ENCODE measurements around the gene AP3M1.

The AP3M1 gene

DNA sequence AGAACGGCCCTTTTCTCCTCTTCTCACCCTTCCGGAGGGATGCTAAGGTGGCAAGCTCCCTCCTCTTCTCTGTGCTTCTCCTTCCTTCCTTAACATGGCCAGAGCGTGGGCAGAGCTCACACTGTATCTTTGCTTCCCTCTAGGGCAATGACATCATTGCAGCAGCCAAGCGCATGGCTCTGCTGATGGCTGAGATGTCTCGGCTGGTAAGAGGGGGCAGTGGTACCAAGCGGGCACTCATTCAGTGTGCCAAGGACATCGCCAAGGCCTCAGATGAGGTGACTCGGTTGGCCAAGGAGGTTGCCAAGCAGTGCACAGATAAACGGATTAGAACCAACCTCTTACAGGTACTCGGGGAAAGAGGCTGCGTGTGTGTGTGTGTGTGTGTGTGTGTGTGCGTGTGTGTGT is 36.6 kb downstream of the AP3M1 start:
- peak; percentile 5; the same call in 2 of the 3 replicates for ATAC-seq
- TF ChIP-seq, protein P1, sequence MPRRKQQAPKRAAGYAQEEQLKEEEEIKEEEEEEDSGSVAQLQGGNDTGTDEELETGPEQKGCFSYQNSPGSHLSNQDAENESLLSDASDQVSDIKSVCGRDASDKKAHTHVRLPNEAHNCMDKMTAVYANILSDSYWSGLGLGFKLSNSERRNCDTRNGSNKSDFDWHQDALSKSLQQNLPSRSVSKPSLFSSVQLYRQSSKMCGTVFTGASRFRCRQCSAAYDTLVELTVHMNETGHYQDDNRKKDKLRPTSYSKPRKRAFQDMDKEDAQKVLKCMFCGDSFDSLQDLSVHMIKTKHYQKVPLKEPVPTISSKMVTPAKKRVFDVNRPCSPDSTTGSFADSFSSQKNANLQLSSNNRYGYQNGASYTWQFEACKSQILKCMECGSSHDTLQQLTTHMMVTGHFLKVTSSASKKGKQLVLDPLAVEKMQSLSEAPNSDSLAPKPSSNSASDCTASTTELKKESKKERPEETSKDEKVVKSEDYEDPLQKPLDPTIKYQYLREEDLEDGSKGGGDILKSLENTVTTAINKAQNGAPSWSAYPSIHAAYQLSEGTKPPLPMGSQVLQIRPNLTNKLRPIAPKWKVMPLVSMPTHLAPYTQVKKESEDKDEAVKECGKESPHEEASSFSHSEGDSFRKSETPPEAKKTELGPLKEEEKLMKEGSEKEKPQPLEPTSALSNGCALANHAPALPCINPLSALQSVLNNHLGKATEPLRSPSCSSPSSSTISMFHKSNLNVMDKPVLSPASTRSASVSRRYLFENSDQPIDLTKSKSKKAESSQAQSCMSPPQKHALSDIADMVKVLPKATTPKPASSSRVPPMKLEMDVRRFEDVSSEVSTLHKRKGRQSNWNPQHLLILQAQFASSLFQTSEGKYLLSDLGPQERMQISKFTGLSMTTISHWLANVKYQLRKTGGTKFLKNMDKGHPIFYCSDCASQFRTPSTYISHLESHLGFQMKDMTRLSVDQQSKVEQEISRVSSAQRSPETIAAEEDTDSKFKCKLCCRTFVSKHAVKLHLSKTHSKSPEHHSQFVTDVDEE (CRISPR knock-in tag; IDR thresholded peaks at IDR 0.05), result peak; percentile 54; the same call in 1 of the 2 replicates
- TF ChIP-seq, protein P2, sequence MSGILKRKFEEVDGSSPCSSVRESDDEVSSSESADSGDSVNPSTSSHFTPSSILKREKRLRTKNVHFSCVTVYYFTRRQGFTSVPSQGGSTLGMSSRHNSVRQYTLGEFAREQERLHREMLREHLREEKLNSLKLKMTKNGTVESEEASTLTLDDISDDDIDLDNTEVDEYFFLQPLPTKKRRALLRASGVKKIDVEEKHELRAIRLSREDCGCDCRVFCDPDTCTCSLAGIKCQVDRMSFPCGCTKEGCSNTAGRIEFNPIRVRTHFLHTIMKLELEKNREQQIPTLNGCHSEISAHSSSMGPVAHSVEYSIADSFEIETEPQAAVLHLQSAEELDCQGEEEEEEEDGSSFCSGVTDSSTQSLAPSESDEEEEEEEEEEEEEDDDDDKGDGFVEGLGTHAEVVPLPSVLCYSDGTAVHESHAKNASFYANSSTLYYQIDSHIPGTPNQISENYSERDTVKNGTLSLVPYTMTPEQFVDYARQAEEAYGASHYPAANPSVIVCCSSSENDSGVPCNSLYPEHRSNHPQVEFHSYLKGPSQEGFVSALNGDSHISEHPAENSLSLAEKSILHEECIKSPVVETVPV (CRISPR knock-in tag; IDR thresholded peaks at IDR 0.05), result no peak
- TF ChIP-seq GLIS3 (CRISPR knock-in tag; IDR thresholded peaks at IDR 0.05) (no peak), PPARA (CRISPR knock-in tag; IDR thresholded peaks at IDR 0.05; ENCODE audit: borderline replicate concordance) (0 out of 2 replicates have a peak, but pooled peaks have one; percentile 40), ZNF70 (CRISPR knock-in tag; IDR thresholded peaks at IDR 0.05) (peak; percentile 99)

DNA sequence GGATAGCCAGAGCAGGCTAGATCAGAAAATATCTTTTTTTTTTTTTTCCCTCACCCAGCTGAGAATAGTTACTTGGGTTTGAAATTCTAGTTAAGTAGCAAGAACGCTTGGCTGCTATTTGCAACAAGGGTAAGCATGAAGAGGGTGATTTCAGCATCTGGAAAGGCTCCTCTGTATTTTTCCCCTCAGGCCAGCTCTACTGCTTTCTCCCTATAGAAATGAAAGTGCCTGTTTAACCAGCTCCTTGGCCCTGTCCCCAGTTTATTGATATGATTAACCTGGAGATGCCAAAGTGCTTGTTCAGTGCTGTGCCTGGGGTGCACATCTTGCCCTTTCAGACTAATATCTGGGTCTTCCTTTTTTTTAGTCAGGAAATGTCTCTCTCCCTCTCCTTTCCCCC is 37.1 kb downstream of the AP3M1 start:
- no peak; the same call in 1 of the 3 replicates for ATAC-seq
- TF ChIP-seq, protein P1 (CRISPR knock-in tag; IDR thresholded peaks at IDR 0.05), result no peak
- no peak for TF ChIP-seq ZFP3 (CRISPR knock-in tag; IDR thresholded peaks at IDR 0.05)
- no peak for TF ChIP-seq TOX (CRISPR knock-in tag; IDR thresholded peaks at IDR 0.05; ENCODE audit: borderline replicate concordance)
- TF ChIP-seq, protein P2 (CRISPR knock-in tag; IDR thresholded peaks at IDR 0.05), result no peak
- TF ChIP-seq ZNF8 (CRISPR knock-in tag; IDR thresholded peaks at IDR 0.05), result no peak
- TF ChIP-seq, protein P3, sequence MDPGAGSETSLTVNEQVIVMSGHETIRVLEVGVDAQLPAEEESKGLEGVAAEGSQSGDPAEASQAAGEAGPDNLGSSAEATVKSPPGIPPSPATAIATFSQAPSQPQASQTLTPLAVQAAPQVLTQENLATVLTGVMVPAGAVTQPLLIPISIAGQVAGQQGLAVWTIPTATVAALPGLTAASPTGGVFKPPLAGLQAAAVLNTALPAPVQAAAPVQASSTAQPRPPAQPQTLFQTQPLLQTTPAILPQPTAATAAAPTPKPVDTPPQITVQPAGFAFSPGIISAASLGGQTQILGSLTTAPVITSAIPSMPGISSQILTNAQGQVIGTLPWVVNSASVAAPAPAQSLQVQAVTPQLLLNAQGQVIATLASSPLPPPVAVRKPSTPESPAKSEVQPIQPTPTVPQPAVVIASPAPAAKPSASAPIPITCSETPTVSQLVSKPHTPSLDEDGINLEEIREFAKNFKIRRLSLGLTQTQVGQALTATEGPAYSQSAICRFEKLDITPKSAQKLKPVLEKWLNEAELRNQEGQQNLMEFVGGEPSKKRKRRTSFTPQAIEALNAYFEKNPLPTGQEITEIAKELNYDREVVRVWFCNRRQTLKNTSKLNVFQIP (CRISPR knock-in tag; IDR thresholded peaks at IDR 0.05; ENCODE audit: borderline replicate concordance, low read depth), result no peak
- TF ChIP-seq ZC3H10 (CRISPR knock-in tag; IDR thresholded peaks at IDR 0.05), result no peak
- TF ChIP-seq, protein P4, sequence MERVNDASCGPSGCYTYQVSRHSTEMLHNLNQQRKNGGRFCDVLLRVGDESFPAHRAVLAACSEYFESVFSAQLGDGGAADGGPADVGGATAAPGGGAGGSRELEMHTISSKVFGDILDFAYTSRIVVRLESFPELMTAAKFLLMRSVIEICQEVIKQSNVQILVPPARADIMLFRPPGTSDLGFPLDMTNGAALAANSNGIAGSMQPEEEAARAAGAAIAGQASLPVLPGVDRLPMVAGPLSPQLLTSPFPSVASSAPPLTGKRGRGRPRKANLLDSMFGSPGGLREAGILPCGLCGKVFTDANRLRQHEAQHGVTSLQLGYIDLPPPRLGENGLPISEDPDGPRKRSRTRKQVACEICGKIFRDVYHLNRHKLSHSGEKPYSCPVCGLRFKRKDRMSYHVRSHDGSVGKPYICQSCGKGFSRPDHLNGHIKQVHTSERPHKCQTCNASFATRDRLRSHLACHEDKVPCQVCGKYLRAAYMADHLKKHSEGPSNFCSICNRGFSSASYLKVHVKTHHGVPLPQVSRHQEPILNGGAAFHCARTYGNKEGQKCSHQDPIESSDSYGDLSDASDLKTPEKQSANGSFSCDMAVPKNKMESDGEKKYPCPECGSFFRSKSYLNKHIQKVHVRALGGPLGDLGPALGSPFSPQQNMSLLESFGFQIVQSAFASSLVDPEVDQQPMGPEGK (CRISPR knock-in tag; IDR thresholded peaks at IDR 0.05; ENCODE audit: borderline replicate concordance), result no peak
- no peak for TF ChIP-seq ARNTL (CRISPR knock-in tag; IDR thresholded peaks at IDR 0.05; ENCODE audit: borderline replicate concordance, low read depth)
- no peak for TF ChIP-seq OSR1 (CRISPR knock-in tag; IDR thresholded peaks at IDR 0.05)
- TF ChIP-seq ISL1 (CRISPR knock-in tag; IDR thresholded peaks at IDR 0.05), result no peak
- no peak for TF ChIP-seq PPARA (CRISPR knock-in tag; IDR thresholded peaks at IDR 0.05; ENCODE audit: borderline replicate concordance)
- no peak for TF ChIP-seq GLIS3 (CRISPR knock-in tag; IDR thresholded peaks at IDR 0.05)
- no peak for TF ChIP-seq ESRRG (CRISPR knock-in tag; IDR thresholded peaks at IDR 0.05)
- no peak for TF ChIP-seq CSDC2 (CRISPR knock-in tag; IDR thresholded peaks at IDR 0.05)
- TF ChIP-seq ZNF565 (CRISPR knock-in tag; conservative IDR thresholded peaks at IDR 0.05; ENCODE audit: low read depth), result no peak
